GM23338 (cell line): Measurements from ENCODE around the gene SYNPO.

Experiments used
- CTCF ChIP-seq, 2 experiments: fragments of 200-600 bp in 1 of 2; sonication (generic) in 1 of 2; conservative IDR thresholded peaks; 2 replicates each; pipeline versions ENCODE4 v1.5.1 to v1.6.1; 2016 to 2017; ENCODE audit warnings: antibody characterized with exemption in 2 of 2, low read depth in 2 of 2, mild to moderate bottlenecking in 2 of 2, moderate library complexity in 1 of 2
- EZH2 ChIP-seq: fragments of 200-600 bp; sonication (generic); IDR thresholded peaks from one replicate; pipeline ENCODE4 v1.8.0; 2017; ENCODE audit warnings: antibody characterized with exemption, mild to moderate bottlenecking, low read depth; ENCODE audit not compliant: unreplicated experiment
- JUNB ChIP-seq: IDR thresholded peaks from one replicate; pipeline ENCODE4 v1.6.1; 2016; ENCODE audit warnings: antibody characterized with exemption; ENCODE audit not compliant: unreplicated experiment
- POLR2AphosphoS5 ChIP-seq: IDR thresholded peaks from 2 replicates; pipeline ENCODE4 v1.6.1; 2016; ENCODE audit warnings: antibody characterized with exemption, low read depth
- REST ChIP-seq: IDR thresholded peaks from one replicate; pipeline ENCODE4 v1.6.1; 2018; ENCODE audit warnings: antibody characterized with exemption; ENCODE audit not compliant: unreplicated experiment

- no peak for TF ChIP-seq CTCF (conservative IDR thresholded peaks at IDR 0.05; ENCODE audit: low read depth in 2 of 2)
- no peak for TF ChIP-seq EZH2
- no peak for TF ChIP-seq REST
- no peak for TF ChIP-seq POLR2AphosphoS5
- TF ChIP-seq JUNB = no peak
These were observed 50.3 kb downstream of the SYNPO start for GRCh38 chr5:150690760-150691159.
